Measurements from ENCODE around the gene KCNIP4.
"Not testable (repeated sequence)": the region's sequence is repeated elsewhere in the genome, so short reads cannot be mapped to it uniquely, and the experiment has no call there.

Gene KCNIP4

GRCh38 chr4:21948347-21949072, at the start of gene KCNIP4:
KCNIP4 (minus strand) TSS chr4:21948772.
- no peak for DNase-seq

- not testable (repeated sequence) for DNase-seq
Observed at GRCh38 chr4:21996618-21997017, 48.0 kb upstream of the KCNIP4 start.

GRCh38 chr4:21992330-21992729, 43.8 kb upstream of the KCNIP4 start:
- no peak for DNase-seq

GRCh38 chr4:21991562-21991961, 43.0 kb upstream of the KCNIP4 start:
- DNase-seq = no peak

GRCh38 chr4:21991050-21991449, 42.5 kb upstream of the KCNIP4 start:
- DNase-seq = no peak

- no peak for DNase-seq
Observed at GRCh38 chr4:21989351-21989750, 40.8 kb upstream of the KCNIP4 start.

GRCh38 chr4:21986307-21986706, 37.7 kb upstream of the KCNIP4 start:
- DNase-seq = no peak

GRCh38 chr4:21982087-21982486, 33.5 kb upstream of the KCNIP4 start:
- no peak for DNase-seq

- DNase-seq = no peak
Observed at GRCh38 chr4:21979196-21979595, 30.6 kb upstream of the KCNIP4 start.

- DNase-seq = no peak
Observed at GRCh38 chr4:21976166-21976565, 27.6 kb upstream of the KCNIP4 start.

GRCh38 chr4:21973850-21974249, 25.3 kb upstream of the KCNIP4 start:
- no peak for DNase-seq

- no peak for DNase-seq
Observed at GRCh38 chr4:21964762-21965319, 16.3 kb upstream of the KCNIP4 start.

- DNase-seq = no peak
Observed at GRCh38 chr4:21962691-21963090, 14.1 kb upstream of the KCNIP4 start.

- no peak for DNase-seq
Observed at GRCh38 chr4:21960793-21961192, 12.2 kb upstream of the KCNIP4 start.

GRCh38 chr4:21954916-21955315, 6.3 kb upstream of the KCNIP4 start:
- no peak for DNase-seq

GRCh38 chr4:21953653-21954052, 5.1 kb upstream of the KCNIP4 start:
- DNase-seq = no peak

- no peak for DNase-seq
Observed at GRCh38 chr4:21952549-21952948, 4.0 kb upstream of the KCNIP4 start.

GRCh38 chr4:21949073-21949457, 493 bp upstream of the KCNIP4 start:
- no peak for DNase-seq

GRCh38 chr4:21947791-21948346, 703 bp downstream of the KCNIP4 start:
- DNase-seq = no peak

GRCh38 chr4:21946858-21947257, 1.7 kb downstream of the KCNIP4 start:
- DNase-seq = no peak

GRCh38 chr4:21921526-21922180, 26.9 kb downstream of the KCNIP4 start:
- DNase-seq = no peak

GRCh38 chr4:21915761-21916160, 32.8 kb downstream of the KCNIP4 start:
- DNase-seq = no peak

GRCh38 chr4:21901831-21902230, 46.7 kb downstream of the KCNIP4 start:
- no peak for DNase-seq

GRCh38 chr4:21901281-21901680, 47.3 kb downstream of the KCNIP4 start:
- no peak for DNase-seq

Measured in SHP77 (cell line).